ENCODE measurements around the gene GNAZ. TPM values are rescaled to one million over a fixed set of nuclear protein-coding genes. Genes with fewer than 3 reads are reported as not detected.
A peak's percentile ranks its signal among the peaks of the same experiment; 100 is the strongest.

The GNAZ gene
- total RNA-seq, 1 experiment from 2014 or later, result 5.0 TPM

- Histone ChIP-seq H3K18ac (ENCODE audit: insufficient read length, low read depth, low read length) (no peak overlapping the region), H3K4me1 (ENCODE audit: insufficient read depth, low read length) (no peaks in the 10 kb centered on the region; the same call in 1 of the 2 replicates), H3T11ph (ENCODE audit: low read length) (no peak overlapping the region), H3K9ac (ENCODE audit: extremely low read depth, insufficient read length, low read length) (no peak overlapping the region), H2AK5ac (ENCODE audit: insufficient read length, low read length) (no peak overlapping the region), H4K5ac (ENCODE audit: insufficient read length, low read depth, low read length) (no peak overlapping the region), H2AFZ (ENCODE audit: low read length) (no peak overlapping the region), H2BK120ac (ENCODE audit: low read depth, low read length, poor library complexity, severe bottlenecking) (no peak overlapping the region), H4K8ac (replicated peaks; ENCODE audit: insufficient read length, low read depth, low read length) (no peak overlapping the region), H3K23me2 (ENCODE audit: insufficient read length, low read depth, low read length, poor library complexity, severe bottlenecking) (no peaks in the 10 kb centered on the region), H3K79me1 (ENCODE audit: insufficient read depth, low read depth, low read length, poor library complexity, severe bottlenecking) (no peaks in the 10 kb centered on the region), H3K23ac (ENCODE audit: insufficient read length, low read depth, low read length) (no peak overlapping the region), H4K20me1 (ENCODE audit: control insufficient read depth, insufficient read depth, insufficient read length) (no peaks in the 10 kb centered on the region), H2BK12ac (ENCODE audit: insufficient read length, low read depth, low read length) (no peak overlapping the region), H3K9me3 (ENCODE audit: control insufficient read depth, low read depth, low read length) (no peaks in the 10 kb centered on the region), H2BK20ac (ENCODE audit: low read depth, low read length, poor library complexity, severe bottlenecking) (no peak overlapping the region), H3K79me2 (ENCODE audit: insufficient read depth, low read length) (no peaks in the 10 kb centered on the region), H2BK5ac (ENCODE audit: insufficient read length, low read length) (no peak overlapping the region), H3K4ac (ENCODE audit: low read depth, low read length) (no peak overlapping the region), H4K91ac (ENCODE audit: insufficient read length, low read depth, low read length) (no peak overlapping the region), H3K27me3 (ENCODE audit: insufficient read depth, low read length) (no peaks in the 10 kb centered on the region), H3K27ac (ENCODE audit: insufficient read length, low read depth, low read length) (no peak overlapping the region), H3K56ac (ENCODE audit: insufficient read length, low read depth, low read length) (no peak overlapping the region), H3K4me2 (ENCODE audit: insufficient read depth, insufficient read length, low read length) (no peak overlapping the region), H3K14ac (ENCODE audit: insufficient read depth, low read length) (peak overlapping the region; percentile 66; the same call in 1 of the 2 replicates), H2BK15ac (ENCODE audit: low read depth, low read length) (no peak overlapping the region)
- no peaks in the 10 kb centered on the region for H3K36me3 Mint-ChIP-seq (ENCODE audit: insufficient read depth in 1 of 3, low read depth in 3 of 3)
- no peak overlapping the region for H3K4me3 Mint-ChIP-seq
- no CpG with 5 or more reads among the region's 12 CpGs for WGBS (ENCODE audit: extremely low coverage, insufficient read length, low lambda C conversion rate)
- H3K27me3 Mint-ChIP-seq (ENCODE audit: low read depth), result peaks cover 17% of the 10 kb centered on the region
- no peak for TF ChIP-seq CTCF (conservative IDR thresholded peaks at IDR 0.05)
- H3K4me1 Mint-ChIP-seq, result peaks cover 26 to 39% of the 10 kb centered on the region in 2 experiments
- no peaks in the 10 kb centered on the region for H3K9me3 Mint-ChIP-seq
- DNase-seq, result no peak
- no peak overlapping the region for H3K27ac Mint-ChIP-seq
These were observed 15.9 kb downstream of the GNAZ start for GRCh38 chr22:23086263-23086662.
